GM21528 (cell line): ENCODE measurements around the gene STK16.
A peak's percentile ranks its signal among the peaks of the same experiment; 100 is the strongest.

Experiments
- ATAC-seq: cut with Tn5 transposase; IDR thresholded peaks from one replicate; pipeline ENCODE4 v1.9.1; 2021; ENCODE audit warnings: mild to moderate bottlenecking, moderate library complexity; ENCODE audit not compliant: unreplicated experiment, low FRiP score

Gene STK16

DNA sequence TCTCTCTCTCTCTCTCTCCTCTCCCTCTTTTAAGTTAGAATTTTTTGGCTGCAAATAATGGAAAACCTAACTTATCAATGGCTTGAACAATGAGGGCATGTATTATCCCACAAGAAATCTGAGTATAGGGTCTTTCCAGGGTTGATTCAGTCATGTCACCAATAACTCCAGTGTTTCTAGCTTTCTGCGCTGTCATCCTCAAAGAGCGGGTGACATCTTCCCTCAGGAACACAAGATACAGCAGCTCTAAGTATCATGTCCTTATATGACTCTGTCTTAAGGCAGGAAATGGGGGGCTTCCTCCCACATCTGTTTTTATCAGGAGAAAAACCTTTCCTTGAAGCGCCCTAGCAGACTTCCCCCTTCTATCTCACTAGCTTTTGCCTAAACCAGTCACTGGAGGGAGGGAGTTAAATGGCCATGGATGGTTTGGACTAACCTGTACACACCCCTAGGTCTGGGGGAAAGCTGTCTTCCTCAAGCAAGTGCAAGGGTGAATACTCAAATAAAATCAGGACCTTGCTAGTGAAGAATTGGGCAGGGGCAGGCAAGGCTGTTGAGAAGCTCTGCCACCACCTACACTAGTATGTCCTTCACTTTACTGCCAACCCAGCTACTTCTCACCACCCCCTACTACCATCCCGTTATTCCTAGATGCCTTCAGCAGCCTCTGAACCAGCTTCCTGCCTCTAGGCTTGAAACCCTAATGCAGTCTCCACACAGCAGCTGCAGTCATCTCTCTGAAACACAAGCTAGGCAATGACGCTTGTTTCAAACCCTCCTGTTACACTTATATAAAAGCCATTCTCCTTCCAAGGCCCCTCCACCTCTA, 16.0 kb downstream of the STK16 start:
- no peak for ATAC-seq

DNA sequence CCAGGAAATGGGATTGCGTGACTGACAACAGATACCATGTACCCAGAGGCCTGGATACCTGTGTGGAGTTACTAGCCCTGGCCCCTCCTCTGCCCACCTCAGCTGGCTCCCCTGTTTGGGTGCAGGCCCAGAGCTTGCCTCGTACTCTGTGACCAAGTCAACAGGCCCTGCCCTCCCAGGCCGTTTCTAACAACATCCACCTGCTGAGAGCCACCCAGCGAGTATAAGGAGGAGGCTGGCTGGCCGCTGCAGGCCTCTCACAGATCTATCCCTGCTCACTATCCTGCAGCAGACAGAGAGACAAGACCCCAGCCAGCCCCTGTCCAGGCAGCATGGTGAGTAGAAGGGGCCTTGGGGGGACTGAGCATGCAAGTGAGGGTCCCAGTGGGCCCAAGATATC, 21.0 kb downstream of the STK16 start:
- ATAC-seq = no peak

DNA sequence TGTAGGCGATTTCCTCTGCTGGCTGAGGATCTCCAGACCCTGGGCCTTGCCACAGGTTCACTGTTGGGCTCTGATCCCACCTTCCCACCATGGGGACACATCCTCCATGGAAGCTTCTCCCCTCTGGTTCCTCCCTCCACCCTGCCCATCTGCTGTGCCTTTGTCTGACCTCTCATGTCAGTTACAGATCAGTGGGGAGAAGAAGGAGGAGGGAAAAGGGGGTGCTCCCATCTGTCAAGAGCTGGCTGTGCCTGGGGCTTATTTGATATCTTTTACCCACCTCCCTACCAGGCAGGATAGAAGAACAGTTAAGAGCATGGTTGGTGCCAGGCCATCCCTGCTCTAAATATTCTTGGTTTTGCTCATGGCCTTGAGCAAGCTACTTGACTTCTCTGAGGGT, 21.6 kb downstream of the STK16 start:
- no peak for ATAC-seq

DNA sequence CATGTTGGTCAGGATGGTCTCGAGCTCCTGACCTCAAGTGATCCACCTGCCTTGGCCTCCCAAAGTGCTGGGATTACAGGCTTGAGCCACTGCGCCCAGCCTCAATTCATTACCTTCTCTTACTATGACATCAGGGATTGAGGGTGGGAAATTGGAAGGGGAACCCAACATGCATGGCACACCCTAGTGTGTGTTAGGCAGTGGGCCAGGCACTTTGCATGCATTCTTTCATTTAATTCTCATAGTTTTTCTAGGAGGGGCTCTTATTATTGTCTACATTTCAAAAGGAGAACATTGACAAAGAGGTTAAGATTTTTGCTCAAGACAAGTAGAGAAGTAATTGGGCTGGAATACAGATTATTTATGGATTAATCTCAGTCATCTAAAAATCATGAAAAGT, 23.0 kb downstream of the STK16 start:
- no peak for ATAC-seq

DNA sequence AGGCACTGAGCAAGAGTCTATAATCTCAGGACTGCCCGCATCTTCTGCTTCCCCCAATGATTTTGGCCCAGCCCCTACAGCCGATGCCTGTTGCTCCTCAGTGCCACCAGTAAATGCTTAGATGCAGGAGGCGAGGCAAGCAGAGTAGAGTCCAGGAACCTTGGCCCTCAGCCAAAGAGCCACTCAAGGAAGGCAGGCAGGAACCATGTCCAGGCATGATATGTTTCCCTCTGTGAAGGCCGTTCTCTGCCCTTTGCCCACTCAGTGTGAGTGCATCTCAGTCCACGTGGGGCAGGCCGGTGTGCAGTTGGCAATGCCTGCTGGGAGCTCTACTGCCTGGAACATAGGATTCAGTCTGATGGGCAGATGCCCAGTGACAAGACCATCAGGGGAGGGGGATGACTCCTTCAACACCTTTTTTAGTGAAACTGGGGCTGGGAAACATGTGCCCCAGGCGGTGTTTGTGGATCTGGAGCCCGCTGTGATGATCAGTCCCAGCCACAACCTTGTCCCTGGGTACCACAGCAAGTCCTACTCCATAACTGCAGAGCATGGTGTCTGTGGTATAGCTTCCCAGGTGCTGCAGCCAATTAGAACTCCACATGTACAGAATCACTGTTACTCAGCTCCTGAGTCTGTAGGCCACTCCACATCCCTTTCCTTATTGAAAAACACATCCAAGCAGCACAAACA, 24.2 kb downstream of the STK16 start:
- no peak for ATAC-seq

DNA sequence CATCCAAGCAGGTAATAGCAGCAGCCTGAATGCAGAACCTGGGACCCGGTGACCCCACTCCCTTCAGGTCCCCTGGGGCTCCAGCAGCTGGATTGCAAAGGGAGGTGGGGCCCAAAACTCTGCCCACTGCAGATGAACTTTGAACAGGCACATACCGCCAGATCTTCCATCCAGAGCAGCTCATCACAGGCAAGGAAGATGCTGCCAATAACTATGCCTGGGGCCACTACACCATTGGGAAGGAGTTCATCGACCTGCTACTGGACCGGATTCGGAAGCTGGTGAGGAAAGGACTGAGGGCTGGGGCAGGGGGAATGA, 24.7 kb downstream of the STK16 start:
- no peak for ATAC-seq

DNA sequence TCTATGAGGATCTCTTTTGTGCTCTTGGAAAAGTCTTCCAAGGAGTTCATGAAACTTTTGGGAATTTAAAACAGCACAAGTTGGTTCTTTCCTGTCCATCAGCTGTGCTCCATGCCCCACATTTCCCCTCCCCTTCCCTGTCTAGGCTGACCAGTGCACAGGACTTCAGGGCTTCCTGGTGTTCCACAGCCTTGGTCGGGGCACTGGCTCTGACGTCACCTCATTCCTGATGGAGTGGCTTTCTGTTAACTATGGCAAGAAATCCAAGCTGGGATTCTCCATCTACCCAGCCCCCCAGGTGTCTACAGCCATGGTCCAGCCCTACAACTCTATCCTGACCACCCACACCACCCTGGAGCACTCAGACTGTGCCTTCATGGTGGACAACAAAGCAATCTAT, 25.7 kb downstream of the STK16 start:
- no peak for ATAC-seq

DNA sequence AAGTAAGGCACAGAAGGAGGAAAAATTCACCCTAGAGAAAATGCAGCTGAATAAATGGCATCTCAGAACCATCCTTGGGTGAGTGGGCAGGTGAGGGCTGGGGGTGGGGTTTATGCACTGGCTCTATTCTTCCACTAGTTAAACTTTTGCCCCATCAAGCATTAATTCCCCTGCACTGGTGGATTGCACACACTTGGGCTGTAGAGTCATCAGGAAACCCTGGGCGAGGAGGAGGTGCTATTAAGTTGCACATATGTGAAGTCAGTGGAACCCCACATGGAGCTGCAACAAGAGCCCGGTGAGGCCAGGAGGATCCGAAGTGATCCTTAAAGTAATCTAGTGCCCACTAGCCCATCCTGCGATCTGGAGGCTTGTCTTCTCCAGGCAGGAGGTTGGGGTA, 27.1 kb downstream of the STK16 start:
- no peak for ATAC-seq

DNA sequence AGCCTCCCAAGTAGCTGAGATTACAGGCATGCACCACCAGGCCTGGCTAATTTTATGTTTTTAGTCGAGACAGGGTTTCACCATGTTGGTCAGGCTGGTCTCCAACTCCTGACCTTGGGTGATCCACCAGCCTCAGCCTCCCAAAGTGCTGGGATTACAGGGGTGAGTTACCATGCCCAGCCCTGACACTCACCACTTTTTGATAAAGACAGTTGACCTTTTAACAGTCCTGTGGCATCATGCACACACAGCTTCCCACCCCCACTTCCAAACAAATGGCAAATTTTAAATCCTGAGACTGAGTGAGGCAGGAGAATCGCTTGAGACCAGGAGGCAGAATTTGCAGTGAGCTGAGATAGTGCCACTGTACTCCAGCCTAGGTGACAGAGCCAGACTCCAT, 27.7 kb downstream of the STK16 start:
- ATAC-seq = no peak

DNA sequence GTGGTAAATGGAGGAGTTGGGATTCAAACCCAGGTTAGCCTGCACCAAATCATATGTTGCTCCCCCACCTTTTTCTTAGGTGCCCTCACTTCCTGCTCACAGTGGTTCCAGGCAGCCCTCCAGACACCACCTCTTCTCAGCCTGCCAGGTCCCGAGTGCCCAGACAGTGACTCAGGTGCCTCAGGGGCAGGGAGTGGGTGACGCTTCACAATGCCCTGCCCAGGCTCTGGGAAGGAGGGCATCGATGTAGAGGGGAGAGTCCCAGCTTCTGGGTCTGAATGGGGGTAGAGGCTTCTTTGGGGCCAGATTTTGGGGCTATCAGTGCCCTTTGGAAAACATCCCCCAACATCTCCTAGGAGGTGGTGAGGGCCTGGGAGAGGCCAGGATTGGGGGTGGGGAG, 28.7 kb downstream of the STK16 start:
- ATAC-seq = no peak

DNA sequence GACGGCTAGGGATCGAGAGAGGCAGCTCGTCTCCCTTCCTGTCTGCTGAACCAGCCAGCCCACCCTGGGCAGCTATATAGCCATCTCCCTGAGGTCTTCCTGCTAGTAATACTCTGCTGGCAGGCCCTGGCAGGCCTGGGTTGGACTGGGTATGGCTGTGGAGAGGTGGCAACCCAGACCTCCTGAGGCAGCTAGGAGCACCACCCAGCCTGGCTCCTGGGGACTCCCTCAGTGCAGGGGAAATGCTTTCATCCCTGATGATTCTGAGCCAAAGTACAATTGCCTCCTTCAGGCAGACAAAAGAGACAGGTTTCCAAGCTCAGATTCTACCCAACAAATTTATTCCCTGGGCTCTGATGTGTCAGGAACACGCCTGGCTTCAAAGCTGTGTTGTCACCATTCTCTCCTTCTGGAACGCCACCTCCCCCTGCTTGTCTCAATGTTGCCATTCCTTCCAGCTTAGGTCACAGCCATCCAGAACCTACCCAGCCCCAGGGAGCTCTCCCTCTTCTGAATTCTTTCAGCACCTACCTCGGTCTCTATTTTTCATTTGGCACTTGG, 29.2 kb downstream of the STK16 start:
- no peak for ATAC-seq

DNA sequence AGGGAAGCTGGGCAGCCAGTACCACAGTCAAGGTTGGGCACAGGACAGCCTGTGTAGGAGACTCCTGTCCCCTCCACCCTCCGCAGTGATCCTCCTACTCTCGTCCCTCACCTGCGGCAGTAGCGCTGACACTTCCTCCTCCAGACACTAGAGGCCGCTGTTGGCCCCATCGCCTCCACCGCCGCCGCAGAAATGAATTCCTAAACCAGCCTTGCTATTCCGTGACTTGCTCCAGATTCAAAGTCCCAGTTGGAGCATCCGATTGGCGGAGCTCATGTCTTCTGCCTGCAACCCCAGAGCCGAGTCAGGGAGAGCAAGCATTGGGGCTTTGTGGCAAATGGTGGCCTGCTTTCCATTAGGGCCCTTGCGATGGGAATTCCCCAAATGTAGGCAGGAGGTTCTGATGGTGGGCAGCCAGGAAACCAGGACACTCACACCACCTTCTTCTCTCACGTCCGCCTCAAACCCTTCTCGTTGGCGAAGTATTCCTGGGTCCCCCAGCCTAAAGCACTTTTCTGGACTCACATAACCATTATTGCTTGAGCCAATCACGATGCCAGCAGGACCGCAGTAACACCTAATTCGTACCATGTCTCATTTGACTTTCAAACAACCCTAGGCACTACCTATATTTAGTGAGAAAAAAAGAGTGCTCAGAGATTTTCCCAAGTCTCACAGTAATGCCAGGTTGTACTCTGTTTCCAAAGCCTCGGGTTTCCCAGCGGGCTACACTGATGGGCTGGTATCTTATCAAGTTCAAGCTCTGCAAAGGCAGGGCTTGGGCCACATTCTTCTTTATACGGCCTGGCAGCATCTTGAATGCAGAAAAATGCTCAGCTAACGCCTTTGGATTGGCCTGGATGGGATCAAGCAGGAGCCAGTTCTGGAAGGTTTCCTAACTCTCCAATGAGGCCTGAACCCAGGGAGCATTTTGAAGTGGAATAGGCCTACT, 32.7 kb downstream of the STK16 start:
- ATAC-seq = no peak

DNA sequence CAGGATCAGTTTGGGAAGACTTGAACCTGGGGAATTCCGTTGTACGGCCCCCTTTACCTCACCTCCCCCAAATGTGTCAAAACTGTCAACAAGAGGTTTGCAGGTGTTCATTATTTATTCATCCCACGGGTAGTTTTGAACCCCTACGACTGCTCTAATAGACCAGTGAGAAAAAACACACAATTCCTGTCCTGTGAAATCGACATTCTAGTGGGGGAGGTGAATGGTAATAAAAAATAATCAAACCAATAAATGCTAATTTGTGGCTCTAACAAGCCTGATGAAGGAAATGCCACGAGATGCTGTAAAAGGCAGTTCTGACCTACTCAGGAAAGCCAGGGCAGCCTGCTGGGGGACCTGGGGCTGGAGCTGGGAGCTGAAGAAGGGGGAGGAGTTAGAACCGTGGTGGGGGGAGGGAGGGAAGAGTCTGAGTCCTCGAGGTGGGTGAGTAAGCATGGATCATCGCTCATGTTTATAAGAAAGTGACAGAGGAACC, 33.4 kb downstream of the STK16 start:
- ATAC-seq = no peak

DNA sequence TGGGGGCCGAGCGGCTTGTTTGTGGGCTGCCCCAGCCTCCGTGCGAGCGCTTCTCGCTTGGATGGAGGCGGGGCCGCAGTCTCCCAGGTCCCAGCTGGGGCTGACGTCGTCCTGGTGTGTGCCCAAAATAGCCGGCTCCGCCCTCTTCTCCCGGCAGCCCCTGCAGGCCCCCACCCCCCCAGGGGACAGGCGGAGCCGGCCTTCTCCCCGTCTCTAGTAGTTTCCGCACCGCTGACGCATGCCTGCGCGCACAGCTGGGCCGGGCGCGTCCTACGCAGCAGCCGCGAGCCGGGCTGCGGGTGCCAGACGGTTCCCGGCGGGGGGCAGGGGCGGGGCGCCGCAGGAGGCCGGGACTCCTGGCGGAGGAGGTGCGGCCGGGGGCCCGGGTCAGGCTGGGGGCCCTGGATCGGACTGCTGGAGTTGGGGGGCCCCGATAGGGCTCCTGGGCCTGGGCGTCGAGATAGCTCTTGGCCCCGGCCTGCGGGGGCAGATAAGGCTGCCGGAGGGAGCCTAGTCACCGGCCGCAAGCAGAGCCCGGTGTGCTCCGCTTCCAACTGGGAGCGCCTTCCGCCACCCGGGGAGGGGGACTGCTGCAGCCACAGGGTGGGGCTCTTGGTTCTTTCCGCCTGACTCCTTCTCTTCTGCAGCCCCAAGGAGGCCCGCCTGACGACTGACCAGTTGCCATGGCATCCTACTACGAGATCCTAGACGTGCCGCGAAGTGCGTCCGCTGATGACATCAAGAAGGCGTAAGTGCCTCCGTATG, 34.1 kb downstream of the STK16 start, which contains the start of gene DNAJB2:
Gene DNAJB2 (plus strand): TSS at position 216 of the 765 bp plus-strand sequence. CDS start 468 bp downstream, at position 684.
- ATAC-seq = peak; percentile 91

DNA sequence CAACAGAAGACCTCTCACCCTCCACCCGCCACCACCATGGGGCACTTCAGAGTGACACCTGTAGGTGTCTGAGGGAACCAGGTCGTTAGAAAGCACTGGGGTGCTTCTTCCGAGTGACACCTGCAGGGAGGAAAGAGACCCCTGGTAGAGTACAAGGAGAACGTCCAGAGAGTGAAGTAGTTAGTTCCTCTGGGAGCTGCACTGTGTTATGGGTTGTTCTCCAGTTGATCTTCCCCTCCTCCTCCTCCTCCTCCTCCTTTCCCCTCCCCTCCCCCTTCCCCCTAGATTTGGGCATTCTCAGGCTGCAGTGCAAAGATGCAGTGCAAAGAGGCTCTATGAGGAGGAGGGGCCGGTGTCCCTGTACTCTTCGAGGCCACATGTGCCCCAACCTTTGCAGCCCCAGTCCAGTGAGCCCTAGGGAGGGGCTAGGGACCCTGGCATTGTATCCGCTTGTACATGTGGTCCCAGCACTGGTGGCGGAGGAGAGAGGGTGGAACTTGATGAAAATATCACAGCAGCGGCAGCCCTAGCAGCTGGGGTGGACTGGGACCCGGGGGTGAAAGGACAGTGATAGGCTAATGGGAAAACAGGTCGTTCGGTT, 34.7 kb downstream of the STK16 start:
- ATAC-seq = no peak

DNA sequence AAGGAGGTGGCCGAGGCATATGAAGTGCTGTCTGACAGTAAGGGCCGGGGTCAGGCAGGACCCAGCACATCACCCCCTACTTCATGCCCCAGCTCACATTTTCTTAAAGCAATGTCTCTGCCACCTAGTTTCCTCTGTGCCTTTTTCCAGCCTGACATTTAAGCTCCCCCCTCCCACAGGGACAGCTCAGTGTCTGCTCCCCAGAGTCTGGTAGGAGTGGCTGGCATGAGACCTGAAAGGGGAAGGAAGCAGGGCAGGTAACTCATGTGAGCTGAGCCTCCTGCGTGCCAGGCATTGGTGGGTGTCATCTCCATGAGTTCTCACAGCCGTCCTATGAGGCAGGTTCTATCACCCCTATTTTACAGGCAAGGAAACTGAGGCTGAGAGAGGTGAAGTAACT, 35.4 kb downstream of the STK16 start:
- ATAC-seq = no peak

DNA sequence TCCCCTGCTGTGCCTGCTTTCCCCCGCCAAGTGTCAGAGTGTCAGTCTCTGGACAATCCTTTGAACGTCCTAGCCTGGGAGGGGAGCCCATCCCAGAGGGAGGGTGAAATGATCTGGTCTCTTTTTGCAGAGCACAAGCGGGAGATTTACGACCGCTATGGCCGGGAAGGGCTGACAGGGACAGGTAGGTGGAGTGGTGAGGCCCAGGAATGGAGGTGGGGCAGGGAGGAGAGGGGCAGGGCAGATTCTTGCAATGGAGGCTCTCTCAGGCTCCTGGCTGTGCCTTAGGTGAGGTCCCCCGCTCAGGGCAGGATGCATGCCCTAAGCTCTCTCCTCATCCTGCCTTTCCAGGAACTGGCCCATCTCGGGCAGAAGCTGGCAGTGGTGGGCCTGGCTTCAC, 36.3 kb downstream of the STK16 start:
- no peak for ATAC-seq

DNA sequence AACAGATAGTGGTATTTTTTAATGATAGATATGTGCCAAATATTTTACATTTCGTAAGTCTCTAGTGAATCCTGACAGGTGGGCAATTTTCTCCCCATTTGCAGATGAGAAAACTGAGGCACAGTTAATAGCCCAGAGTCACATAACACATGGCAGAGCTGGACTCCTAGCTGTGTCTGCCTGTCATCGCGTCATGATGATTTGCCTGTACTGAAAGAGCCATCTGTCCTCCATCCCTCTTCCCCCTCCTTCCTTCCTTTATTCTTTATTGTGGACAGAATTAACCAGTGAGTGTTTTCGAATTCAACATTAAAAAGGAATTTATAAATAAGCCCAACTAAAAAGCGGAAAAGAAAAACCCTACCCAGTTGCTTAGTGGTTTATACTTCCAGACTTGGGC, 37.1 kb downstream of the STK16 start:
- ATAC-seq = no peak

DNA sequence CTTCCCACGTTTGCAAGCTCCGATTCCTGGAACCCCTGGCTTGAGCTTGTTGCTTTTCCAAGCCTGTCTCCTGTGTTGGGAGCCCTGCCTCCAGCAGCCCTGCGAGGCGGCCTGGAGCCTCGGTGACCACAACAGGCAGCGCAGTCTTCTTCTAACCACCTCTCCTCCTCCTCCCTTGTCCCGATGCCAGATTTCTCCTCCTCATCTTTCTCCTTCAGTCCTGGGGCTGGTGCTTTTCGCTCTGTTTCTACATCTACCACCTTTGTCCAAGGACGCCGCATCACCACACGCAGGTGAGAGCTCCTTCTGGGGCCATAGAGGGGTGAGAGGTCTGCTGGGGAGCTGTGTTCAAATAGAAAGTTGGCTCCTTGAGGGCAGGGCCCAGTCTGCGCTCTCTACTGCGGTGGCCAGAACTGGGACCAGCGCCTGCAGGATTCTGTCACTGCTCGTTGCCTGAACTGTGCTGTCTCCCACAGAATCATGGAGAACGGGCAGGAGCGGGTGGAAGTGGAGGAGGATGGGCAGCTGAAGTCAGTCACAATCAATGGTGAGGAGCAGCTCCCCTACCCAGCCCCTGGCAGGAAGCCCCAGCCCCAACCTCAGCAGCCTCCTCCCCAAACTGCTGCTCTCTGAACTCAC, 37.8 kb downstream of the STK16 start:
- no peak for ATAC-seq
